ENCODE data around the gene RACK1.
"Not testable (repeated sequence)": the region's sequence is repeated elsewhere in the genome, so short reads cannot be mapped to it uniquely, and the experiment has no call there.

Gene RACK1

GRCh38 chr5:181211208-181211607 is 32.5 kb downstream of the RACK1 start:
- Histone ChIP-seq H3K9me3 (ENCODE audit: insufficient read depth, low read length) (no peaks in the 10 kb centered on the region), H3K27me3 (ENCODE audit: low read depth, low read length) (no peaks in the 10 kb centered on the region), H3K9ac (ENCODE audit: low read length) (no peak overlapping the region), H4K20me1 (ENCODE audit: insufficient read depth, low read length) (no peaks in the 10 kb centered on the region; the same call in 1 of the 2 replicates), H3K27ac (ENCODE audit: low read length) (no peak overlapping the region), H3K4me3 (ENCODE audit: low read length) (no peak overlapping the region), H3K4me2 (ENCODE audit: low read length) (no peak overlapping the region; the same call in 1 of the 2 replicates), H3K4me1 (ENCODE audit: low read length) (peaks cover 6% of the 10 kb centered on the region; the same call in 1 of the 2 replicates), H3K79me2 (ENCODE audit: low read length) (no peaks in the 10 kb centered on the region), H3K36me3 (replicated peaks; ENCODE audit: low read depth, low read length) (no peaks in the 10 kb centered on the region), H2AFZ (ENCODE audit: low read depth, low read length) (peak overlapping the region; percentile 36; the same call in 1 of the 2 replicates)
- TF ChIP-seq CTCF (IDR thresholded peaks at IDR 0.05; ENCODE audit: low read depth, low read length) (peak; percentile 32), EZH2phosphoT487 (IDR thresholded peaks at IDR 0.05; ENCODE audit: low read depth) (no peak)

GRCh38 chr5:181210698-181211097 is 33.0 kb downstream of the RACK1 start:
- H3K4me1 ChIP-seq (ENCODE audit: low read length); H3K9me3 ChIP-seq (ENCODE audit: insufficient read depth, low read length); H2AFZ ChIP-seq (ENCODE audit: low read depth, low read length); H3K36me3 ChIP-seq (replicated peaks; ENCODE audit: low read depth, low read length); H3K4me3 ChIP-seq (ENCODE audit: low read length); H3K4me2 ChIP-seq (ENCODE audit: low read length); H3K9ac ChIP-seq (ENCODE audit: low read length); H3K27ac ChIP-seq (ENCODE audit: low read length); H3K79me2 ChIP-seq (ENCODE audit: low read length); H4K20me1 ChIP-seq (ENCODE audit: insufficient read depth, low read length); H3K27me3 ChIP-seq (ENCODE audit: low read depth, low read length): not testable (repeated sequence)

- not testable (repeated sequence) for H4K20me1 ChIP-seq (ENCODE audit: insufficient read depth, low read length); H3K9me3 ChIP-seq (ENCODE audit: insufficient read depth, low read length); H3K36me3 ChIP-seq (replicated peaks; ENCODE audit: low read depth, low read length); H3K4me3 ChIP-seq (ENCODE audit: low read length); H2AFZ ChIP-seq (ENCODE audit: low read depth, low read length); H3K9ac ChIP-seq (ENCODE audit: low read length); H3K4me1 ChIP-seq (ENCODE audit: low read length); H3K4me2 ChIP-seq (ENCODE audit: low read length); H3K79me2 ChIP-seq (ENCODE audit: low read length); H3K27me3 ChIP-seq (ENCODE audit: low read depth, low read length); H3K27ac ChIP-seq (ENCODE audit: low read length)
Observed at GRCh38 chr5:181210148-181210547, 33.6 kb downstream of the RACK1 start.

GRCh38 chr5:181209006-181209405 is 34.7 kb downstream of the RACK1 start:
- H3K9me3 ChIP-seq (ENCODE audit: insufficient read depth, low read length); H3K27ac ChIP-seq (ENCODE audit: low read length); H3K27me3 ChIP-seq (ENCODE audit: low read depth, low read length); H3K36me3 ChIP-seq (replicated peaks; ENCODE audit: low read depth, low read length); H3K79me2 ChIP-seq (ENCODE audit: low read length); H4K20me1 ChIP-seq (ENCODE audit: insufficient read depth, low read length); H3K4me3 ChIP-seq (ENCODE audit: low read length); H3K4me2 ChIP-seq (ENCODE audit: low read length); H2AFZ ChIP-seq (ENCODE audit: low read depth, low read length); H3K9ac ChIP-seq (ENCODE audit: low read length): not testable (repeated sequence)
- peaks cover 11% of the 10 kb centered on the region for H3K4me1 ChIP-seq (ENCODE audit: low read length)

GRCh38 chr5:181207960-181208253 is 35.8 kb downstream of the RACK1 start:
- Histone ChIP-seq H3K4me3 (ENCODE audit: low read length) (peak overlapping the region; percentile 84), H3K4me1 (ENCODE audit: low read length) (peaks cover 11% of the 10 kb centered on the region), H4K20me1 (ENCODE audit: insufficient read depth, low read length) (no peaks in the 10 kb centered on the region; the same call in 1 of the 2 replicates), H3K36me3 (replicated peaks; ENCODE audit: low read depth, low read length) (no peaks in the 10 kb centered on the region), H2AFZ (ENCODE audit: low read depth, low read length) (no peak overlapping the region), H3K9me3 (ENCODE audit: insufficient read depth, low read length) (no peaks in the 10 kb centered on the region), H3K79me2 (ENCODE audit: low read length) (no peaks in the 10 kb centered on the region), H3K9ac (ENCODE audit: low read length) (no peak overlapping the region), H3K27me3 (ENCODE audit: low read depth, low read length) (no peaks in the 10 kb centered on the region), H3K4me2 (ENCODE audit: low read length) (peak overlapping the region; percentile 76), H3K27ac (ENCODE audit: low read length) (0 out of 2 replicates have a peak overlapping the region, but pooled peaks have one; percentile 2)
- TF ChIP-seq EZH2phosphoT487 (IDR thresholded peaks at IDR 0.05; ENCODE audit: low read depth) = no peak
- TF ChIP-seq CTCF (IDR thresholded peaks at IDR 0.05; ENCODE audit: low read depth, low read length) = no peak

All from OCI-LY3 (cell line).